NK-92 (cell line): ENCODE results near the gene ZC3H14.

Experiments
- DNase-seq: peaks from one replicate; lab custom pipeline; 2025; ENCODE audit not compliant: unreplicated experiment; lab: John Stamatoyannopoulos, UW

ZC3H14 gene

DNA sequence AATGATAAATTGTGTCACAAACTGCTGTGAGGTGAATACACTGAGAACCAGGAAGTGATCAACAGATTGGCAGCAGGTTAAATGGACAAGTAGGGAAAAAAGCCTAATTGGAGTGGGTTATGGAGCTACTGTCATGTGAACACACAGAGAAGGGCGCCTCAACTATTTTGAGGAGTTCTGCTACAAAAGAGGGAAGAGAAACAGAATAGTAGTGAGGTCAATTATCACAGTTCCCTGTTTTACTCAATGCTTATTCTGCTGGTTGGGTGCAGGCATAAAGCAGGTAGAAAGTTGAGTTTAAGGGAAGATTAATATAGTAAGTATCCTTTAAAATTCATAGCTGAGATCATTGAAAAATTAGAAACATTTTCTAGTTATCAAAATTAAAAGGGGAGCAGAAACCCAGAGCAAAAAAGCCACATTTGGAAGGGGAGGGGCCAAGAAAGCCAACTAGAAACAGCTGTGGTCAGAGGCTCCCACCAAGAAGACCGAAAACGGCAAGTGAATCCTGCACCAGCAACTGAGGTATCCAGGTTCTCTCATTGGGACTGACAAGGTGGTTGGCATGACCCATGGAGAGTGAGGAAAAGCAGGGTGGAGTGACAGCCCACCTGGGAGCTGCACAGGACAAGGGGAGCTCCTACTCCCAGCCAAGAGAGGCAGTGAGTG, 105.7 kb downstream of the ZC3H14 start:
- no peak for DNase-seq

DNA sequence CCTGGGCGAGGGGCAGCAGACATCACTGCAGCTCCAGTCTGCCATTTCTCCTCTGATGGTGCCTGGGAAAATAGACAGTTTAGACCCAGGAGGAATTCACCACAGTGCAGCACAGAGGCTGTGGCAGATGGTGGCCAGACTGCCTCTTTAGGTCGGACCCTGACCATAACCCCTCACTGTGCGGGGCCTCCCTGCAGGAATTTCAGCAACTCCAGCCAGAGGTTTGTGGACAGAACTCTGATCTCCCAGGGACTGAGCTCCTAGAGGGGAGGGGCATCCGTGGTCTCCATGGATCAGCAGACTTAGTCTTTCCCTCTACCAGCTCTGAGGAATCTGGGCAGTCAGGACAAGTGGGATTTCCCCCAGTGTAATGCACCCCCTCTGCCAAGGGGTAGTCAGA, 106.5 kb downstream of the ZC3H14 start:
- no peak for DNase-seq
